ENCODE results near the gene APOLD1.
"Not testable (repeated sequence)": the region's sequence is repeated elsewhere in the genome, so short reads cannot be mapped to it uniquely, and the experiment has no call there.

APOLD1 gene

DNA sequence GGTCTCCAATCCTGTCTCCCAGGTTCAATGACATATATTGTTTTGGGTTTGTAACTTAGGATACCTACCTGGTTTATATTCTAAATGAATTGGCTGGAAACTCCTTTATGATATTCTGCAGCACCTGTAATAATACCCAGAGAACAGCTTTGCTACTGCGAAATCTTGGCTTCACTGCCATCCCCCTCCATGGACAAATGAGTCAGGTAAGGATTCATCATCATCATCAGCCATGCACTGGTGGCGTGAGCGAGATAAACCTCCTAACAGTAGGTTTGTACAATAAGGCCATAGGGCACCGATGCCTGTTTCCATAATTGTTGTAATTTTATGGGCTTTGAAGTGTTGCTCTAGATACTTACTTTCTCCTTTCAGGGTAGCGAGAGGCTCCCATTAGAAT, 38.4 kb downstream of the APOLD1 start:
- H3K4me3 ChIP-seq (ENCODE audit: low read length), result no peak overlapping the region
- no peak for TF ChIP-seq ZNF274 (IDR thresholded peaks at IDR 0.05; ENCODE audit: low read depth, low read length)

DNA sequence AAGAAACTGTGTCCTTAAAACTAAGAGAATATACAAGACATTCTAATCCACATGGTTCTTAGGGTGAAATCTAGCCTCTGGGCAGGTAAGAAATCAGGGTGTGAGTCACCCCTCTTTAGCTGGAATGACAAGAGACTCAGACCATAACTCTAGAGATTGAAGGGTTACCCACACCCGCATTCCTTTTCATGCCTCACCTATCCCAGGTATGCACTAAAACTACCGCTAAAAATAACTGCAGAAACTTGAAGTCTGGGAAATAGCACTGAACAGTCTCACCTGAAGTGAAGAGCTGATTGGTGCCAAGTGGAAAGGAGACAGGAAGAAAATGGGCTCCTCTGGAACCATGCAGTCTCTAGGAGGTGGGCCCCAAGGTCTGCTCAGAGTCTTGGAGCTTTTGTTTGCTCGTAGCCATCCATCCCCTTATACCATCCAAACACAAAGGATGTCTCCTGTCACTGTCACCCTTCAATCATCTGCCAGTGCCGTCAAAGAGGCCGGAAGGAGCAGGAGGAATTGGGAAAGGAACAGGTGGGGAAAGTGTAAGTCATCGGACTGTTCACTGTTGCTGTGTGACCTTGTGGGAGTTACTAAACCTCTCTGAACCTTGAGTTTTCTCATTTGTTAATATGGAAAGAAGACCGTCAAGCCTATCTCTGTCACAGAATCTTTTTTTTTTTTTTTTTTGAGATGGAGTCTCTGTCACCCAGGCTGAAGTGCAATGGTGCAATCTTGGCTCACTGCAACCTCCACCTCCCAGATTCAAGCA, 50.1 kb downstream of the APOLD1 start:
- no peak overlapping the region for H3K4me3 ChIP-seq (ENCODE audit: low read length)
- no peak for TF ChIP-seq ZNF274 (IDR thresholded peaks at IDR 0.05; ENCODE audit: low read depth, low read length)

DNA sequence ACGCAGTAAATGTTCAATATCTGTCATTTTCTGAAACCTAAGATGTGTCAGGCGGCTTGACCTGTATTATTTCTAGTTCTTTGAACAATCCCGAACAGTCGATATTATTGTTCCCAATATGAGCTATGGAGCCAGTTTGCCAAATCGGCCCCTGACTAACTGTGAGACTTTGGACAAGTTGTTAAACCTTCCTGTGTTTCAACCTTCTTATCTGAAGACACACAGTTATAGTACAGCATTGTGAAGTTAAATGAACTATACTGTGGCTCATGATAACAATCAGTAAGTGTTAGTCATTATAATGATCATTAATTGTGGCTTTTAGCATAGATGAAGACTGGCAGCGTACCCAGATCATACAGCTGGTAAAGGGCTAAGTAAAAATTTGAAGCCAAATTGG, 51.1 kb downstream of the APOLD1 start:
- H3K4me3 ChIP-seq (ENCODE audit: low read length), result no peak overlapping the region
- TF ChIP-seq ZNF274 (IDR thresholded peaks at IDR 0.05; ENCODE audit: low read depth, low read length), result no peak

DNA sequence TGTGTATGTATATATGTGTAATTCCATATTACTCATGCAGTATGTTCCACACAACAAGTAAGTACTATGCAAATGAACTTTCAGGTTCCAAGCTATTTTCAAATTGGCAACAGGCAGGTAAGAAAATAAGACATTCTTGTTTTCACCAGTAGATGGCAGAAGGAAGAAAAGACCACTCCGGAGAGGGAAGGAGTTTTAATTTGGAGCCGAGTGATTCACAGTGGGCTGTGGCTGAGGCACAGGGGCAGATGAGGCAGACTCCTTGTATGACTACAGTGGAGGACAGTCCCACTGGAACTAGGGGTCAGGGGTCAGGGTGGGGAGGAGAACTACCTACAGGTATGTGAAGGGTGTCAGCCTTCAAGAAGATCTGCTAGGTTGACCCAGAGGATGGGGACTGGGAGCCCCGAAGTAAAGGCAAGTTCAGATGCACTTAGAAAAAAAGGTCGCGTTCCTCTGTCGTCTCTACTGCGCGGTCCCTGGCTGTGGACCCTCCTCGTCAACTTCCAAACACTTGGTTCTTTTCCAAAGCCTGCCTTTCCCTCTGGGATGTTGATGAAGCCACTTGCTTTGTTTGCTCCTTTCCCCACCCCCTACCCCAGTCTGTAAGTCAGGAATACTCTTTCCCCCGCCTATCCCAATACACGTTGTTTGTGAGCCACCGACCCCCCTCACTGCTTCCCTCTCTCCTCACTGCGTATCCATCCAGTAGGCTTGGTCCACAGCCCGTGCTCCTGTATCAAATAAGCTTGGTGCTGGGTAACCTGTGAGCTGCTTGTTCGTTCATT, 51.8 kb downstream of the APOLD1 start:
- no peak for TF ChIP-seq ZNF274 (IDR thresholded peaks at IDR 0.05; ENCODE audit: low read depth, low read length)
- H3K4me3 ChIP-seq (ENCODE audit: low read length), result no peak overlapping the region

DNA sequence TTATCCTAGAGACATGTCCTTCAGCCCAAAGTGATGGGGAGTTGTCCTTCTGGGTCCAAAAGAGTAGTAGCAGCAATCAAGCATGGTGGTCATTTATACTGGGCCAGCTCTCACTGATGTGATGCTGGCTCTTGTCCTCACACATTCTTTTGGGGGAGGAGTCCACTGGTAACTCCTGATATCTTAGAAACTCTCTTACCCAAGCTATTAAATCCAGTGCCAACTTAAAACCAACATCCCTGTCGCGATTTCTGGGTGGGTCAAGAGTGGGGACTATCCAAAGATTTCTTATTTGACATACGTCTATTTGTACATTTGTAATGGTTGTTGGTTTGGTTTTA, 52.3 kb downstream of the APOLD1 start:
- TF ChIP-seq ZNF274 (IDR thresholded peaks at IDR 0.05; ENCODE audit: low read depth, low read length), result no peak
- H3K4me3 ChIP-seq (ENCODE audit: low read length), result no peak overlapping the region

DNA sequence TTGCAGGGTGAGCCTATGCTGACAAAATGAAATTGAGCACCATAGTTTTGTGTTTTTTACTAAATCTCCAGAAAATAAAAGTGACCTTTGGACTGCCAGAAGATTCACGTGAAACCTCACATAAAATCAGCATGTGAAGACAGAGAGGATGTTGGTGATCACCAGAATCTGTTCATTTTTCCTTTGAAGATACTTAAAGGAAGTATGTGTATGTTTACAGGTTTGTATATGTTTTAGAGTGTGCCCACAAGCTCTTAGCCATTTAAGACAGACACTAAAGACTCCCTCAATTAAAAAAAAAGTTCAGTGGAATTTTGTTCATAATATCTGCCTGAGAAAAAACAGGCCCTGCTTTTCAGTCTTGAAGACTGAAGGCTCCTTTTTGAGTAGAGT, 53.5 kb downstream of the APOLD1 start:
- H3K4me3 ChIP-seq (ENCODE audit: low read length), result no peak overlapping the region
- no peak for TF ChIP-seq ZNF274 (IDR thresholded peaks at IDR 0.05; ENCODE audit: low read depth, low read length)

DNA sequence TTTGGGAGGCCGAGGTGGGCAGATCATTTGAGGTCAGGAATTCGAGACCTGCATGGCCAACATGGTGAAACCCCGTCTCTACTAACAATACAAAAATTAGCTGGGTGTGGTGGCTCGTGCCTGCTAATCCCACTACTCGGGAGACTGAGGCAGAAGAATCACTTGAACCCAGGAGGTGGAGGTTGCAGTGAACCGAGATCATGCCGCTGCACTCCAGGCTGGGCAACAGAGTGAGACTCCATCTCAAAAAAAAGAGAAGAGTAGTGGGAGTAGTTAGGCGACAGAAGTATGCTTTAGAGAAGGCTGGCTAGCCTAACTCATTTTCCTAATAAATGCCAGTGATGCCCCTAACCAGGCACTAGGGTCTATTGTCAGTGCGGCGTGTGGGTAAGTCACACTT, 54.0 kb downstream of the APOLD1 start:
- not testable (repeated sequence) for H3K4me3 ChIP-seq (ENCODE audit: low read length)

DNA sequence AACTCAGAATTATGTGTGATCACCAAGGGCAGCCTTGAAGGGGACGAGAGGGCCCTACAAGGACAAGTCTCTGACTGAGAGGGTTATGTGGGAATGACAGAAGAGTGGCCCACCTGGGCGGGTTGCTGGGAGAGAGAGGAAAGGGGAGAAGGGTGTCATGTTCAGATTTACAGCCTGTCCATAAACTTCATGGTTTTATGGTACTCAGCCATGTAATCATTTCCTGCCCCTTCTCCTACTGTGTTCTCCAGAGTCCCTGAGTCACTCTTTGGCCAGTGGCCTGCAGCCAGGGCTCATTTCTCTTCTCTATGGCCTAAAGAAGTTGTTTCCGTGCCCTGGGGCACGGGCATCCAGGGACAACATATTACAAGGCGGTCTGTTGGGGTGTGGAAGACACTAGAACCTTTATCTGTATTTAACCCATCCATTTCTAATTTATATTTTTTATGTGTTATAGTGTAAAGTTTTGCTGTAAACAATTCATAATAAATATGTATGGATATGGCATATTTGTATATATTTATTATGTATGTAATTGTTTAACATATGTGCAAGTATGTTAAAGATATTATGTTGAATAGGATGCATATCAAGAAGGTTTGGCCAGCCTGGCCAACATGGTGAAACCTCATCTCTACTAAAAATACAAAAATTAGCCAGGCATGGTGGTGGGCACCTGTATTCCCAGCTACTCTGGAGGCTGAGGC, 54.6 kb downstream of the APOLD1 start:
- TF ChIP-seq ZNF274 (IDR thresholded peaks at IDR 0.05; ENCODE audit: low read depth, low read length), result no peak
- H3K4me3 ChIP-seq (ENCODE audit: low read length), result no peak overlapping the region

DNA sequence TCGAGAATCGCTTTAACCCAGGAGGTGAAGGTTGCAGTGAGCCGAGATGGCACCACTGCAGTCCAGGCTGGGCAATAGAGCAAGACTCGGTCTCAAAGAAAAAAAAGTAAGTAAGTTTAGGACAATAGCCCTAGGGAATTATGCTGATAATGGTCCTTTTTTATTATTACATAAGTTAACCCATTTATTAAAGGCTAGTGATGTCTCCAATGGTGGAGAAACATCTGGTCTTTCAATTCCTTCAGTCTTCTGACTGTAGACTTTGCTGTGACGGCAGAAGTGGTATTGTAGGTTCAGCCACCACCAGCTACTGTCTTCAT, 55.1 kb downstream of the APOLD1 start:
- no peak for TF ChIP-seq ZNF274 (IDR thresholded peaks at IDR 0.05; ENCODE audit: low read depth, low read length)
- H3K4me3 ChIP-seq (ENCODE audit: low read length), result no peak overlapping the region

Data from GM08714 (cell line).